NCI-H526 treated with DMSO at 0.1 percent for 48 hours (cell line): ENCODE results near the gene MOSMO.
"Not testable (repeated sequence)": the region's sequence is repeated elsewhere in the genome, so short reads cannot be mapped to it uniquely, and the experiment has no call there.

Experiments
- DNase-seq: peaks from one replicate; lab custom pipeline; 2025; lab: John Stamatoyannopoulos, UW

Gene MOSMO

GRCh38 chr16:22007509-22008214 is at the start of gene MOSMO:
Gene MOSMO (plus strand): TSS chr16:22008111. CDS start chr16:22008302, 191 bp downstream.
- peak; percentile 38 for DNase-seq

GRCh38 chr16:21959050-21959449 is 48.9 kb upstream of the MOSMO start:
- no peak for DNase-seq

- DNase-seq, result no peak
Measured at GRCh38 chr16:21962475-21962874, 45.4 kb upstream of the MOSMO start.

GRCh38 chr16:21963887-21964286 is 44.0 kb upstream of the MOSMO start:
- no peak for DNase-seq

GRCh38 chr16:21964353-21964752 is 43.6 kb upstream of the MOSMO start:
- DNase-seq, result no peak

GRCh38 chr16:21971856-21972255 is 36.1 kb upstream of the MOSMO start:
- no peak for DNase-seq

GRCh38 chr16:21973945-21974344 is 34.0 kb upstream of the MOSMO start:
- DNase-seq, result no peak

GRCh38 chr16:21980032-21980431 is 27.9 kb upstream of the MOSMO start:
- no peak for DNase-seq

- no peak for DNase-seq
Measured at GRCh38 chr16:21982108-21982507, 25.8 kb upstream of the MOSMO start.

- no peak for DNase-seq
Measured at GRCh38 chr16:21984062-21984461, 23.8 kb upstream of the MOSMO start.

- DNase-seq, result no peak
Measured at GRCh38 chr16:21985524-21985923, 22.4 kb upstream of the MOSMO start.

- no peak for DNase-seq
Measured at GRCh38 chr16:21986692-21987246, 21.1 kb upstream of the MOSMO start.

GRCh38 chr16:21987498-21987897 is 20.4 kb upstream of the MOSMO start:
- DNase-seq, result no peak

GRCh38 chr16:21989133-21989532 is 18.8 kb upstream of the MOSMO start:
- no peak for DNase-seq

- no peak for DNase-seq
Measured at GRCh38 chr16:21989751-21990150, 18.2 kb upstream of the MOSMO start.

GRCh38 chr16:21990381-21990944 is 17.4 kb upstream of the MOSMO start:
- no peak for DNase-seq

- DNase-seq, result no peak
Measured at GRCh38 chr16:21991621-21992020, 16.3 kb upstream of the MOSMO start.

- no peak for DNase-seq
Measured at GRCh38 chr16:21994856-21995465, 12.9 kb upstream of the MOSMO start.

GRCh38 chr16:21996923-21997696 is 10.8 kb upstream of the MOSMO start:
- DNase-seq, result no peak

- no peak for DNase-seq
Measured at GRCh38 chr16:21997697-21998480, 10.0 kb upstream of the MOSMO start.

- no peak for DNase-seq
Measured at GRCh38 chr16:22001591-22001990, 6.3 kb upstream of the MOSMO start.

GRCh38 chr16:22002047-22002446 is 5.9 kb upstream of the MOSMO start:
- DNase-seq, result not testable (repeated sequence)
